ENCODE data around the gene CYTL1. TPM values are rescaled to one million over a fixed set of nuclear protein-coding genes. Genes with fewer than 3 reads are reported as not detected.
"Not testable (repeated sequence)": the region's sequence is repeated elsewhere in the genome, so short reads cannot be mapped to it uniquely, and the experiment has no call there.

CYTL1 gene, protein sequence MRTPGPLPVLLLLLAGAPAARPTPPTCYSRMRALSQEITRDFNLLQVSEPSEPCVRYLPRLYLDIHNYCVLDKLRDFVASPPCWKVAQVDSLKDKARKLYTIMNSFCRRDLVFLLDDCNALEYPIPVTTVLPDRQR
- 10 to 100 TPM in 3 of 12 donors, 1 to 10 TPM in 7, not detected in 2; 5.4 to 17.5 (median 8.6) TPM for polyA plus RNA-seq (ENCODE audit: insufficient read length in 12 of 12)
- long read RNA-seq, donor 1, transcript CYTL1-201 (4 exons, 1,003 nt): major isoform, 7 of 7 reads
- long read RNA-seq, donor 1, partial matches to known transcripts: 0 of 7 reads
- long read RNA-seq, donor 1, other reads (novel, unspliced or antisense): 0 of 7 reads
- long read RNA-seq, donor 2, partial matches to known transcripts: 0 of 3 reads
- long read RNA-seq, donor 2, other reads (novel, unspliced or antisense): 0 of 3 reads
- long read RNA-seq, donor 3, transcript CYTL1-201 (4 exons, 1,003 nt): major isoform, 5 of 5 reads
- long read RNA-seq, donor 3, partial matches to known transcripts: 0 of 5 reads
- long read RNA-seq, donor 3, other reads (novel, unspliced or antisense): 0 of 5 reads
- long read RNA-seq, donor 4, partial matches to known transcripts: 0 of 1 reads
- long read RNA-seq, donor 4, other reads (novel, unspliced or antisense): 0 of 1 reads
- long read RNA-seq, donor 5, transcript CYTL1-201 (4 exons, 1,003 nt): major isoform, 5 of 5 reads
- long read RNA-seq, donor 5, partial matches to known transcripts: 0 of 5 reads
- long read RNA-seq, donor 5, other reads (novel, unspliced or antisense): 0 of 5 reads
- long read RNA-seq, donor 6, partial matches to known transcripts: 0 of 4 reads
- long read RNA-seq, donor 6, other reads (novel, unspliced or antisense): 0 of 4 reads
- long read RNA-seq, donor 7, partial matches to known transcripts: 0 of 2 reads
- long read RNA-seq, donor 7, other reads (novel, unspliced or antisense): 0 of 2 reads
- long read RNA-seq, donor 8, transcript CYTL1-201 (4 exons, 1,003 nt): major isoform, 6 of 6 reads
- long read RNA-seq, donor 8, partial matches to known transcripts: 0 of 6 reads
- long read RNA-seq, donor 8, other reads (novel, unspliced or antisense): 0 of 6 reads
- long read RNA-seq, donor 9, partial matches to known transcripts: 0 of 4 reads
- long read RNA-seq, donor 9, other reads (novel, unspliced or antisense): 0 of 4 reads
- long read RNA-seq, donor 10, partial matches to known transcripts: 0 of 4 reads
- long read RNA-seq, donor 10, other reads (novel, unspliced or antisense): 0 of 4 reads
- long read RNA-seq, donor 11, partial matches to known transcripts: 0 of 4 reads
- long read RNA-seq, donor 11, other reads (novel, unspliced or antisense): 0 of 4 reads

GRCh38 chr4:5019274-5019673 is at the start of gene CYTL1:
Gene CYTL1, minus strand, starts transcription at chr4:5019458. Its CDS starts 13 bp downstream, at chr4:5019445.
- no peak for DNase-seq

- DNase-seq: no peak
Observed at GRCh38 chr4:5067908-5068307, 48.6 kb upstream of the CYTL1 start.

DNA sequence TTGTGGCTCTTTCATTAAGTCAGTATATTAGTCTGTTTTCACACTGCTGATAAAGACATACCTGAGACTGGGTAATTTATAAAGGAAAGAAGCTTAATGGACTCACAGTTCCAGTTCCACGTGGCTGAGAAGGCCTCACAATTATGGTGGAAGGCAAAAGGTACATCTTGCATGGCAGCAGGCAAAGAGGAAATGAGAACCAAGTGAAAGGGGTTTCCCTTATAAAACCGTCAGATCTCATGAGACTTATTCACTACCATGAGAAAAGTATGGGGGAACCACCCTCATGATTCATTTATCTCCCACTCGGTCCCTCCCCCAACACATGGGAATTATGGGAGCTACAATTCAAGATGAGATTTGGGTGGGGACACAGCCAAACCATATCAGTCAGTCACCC is 47.7 kb upstream of the CYTL1 start:
- not testable (repeated sequence) for DNase-seq

- DNase-seq: no peak
Observed at GRCh38 chr4:5066101-5066500, 46.8 kb upstream of the CYTL1 start.

- no peak for DNase-seq
Observed at GRCh38 chr4:5055411-5055810, 36.2 kb upstream of the CYTL1 start.

DNA sequence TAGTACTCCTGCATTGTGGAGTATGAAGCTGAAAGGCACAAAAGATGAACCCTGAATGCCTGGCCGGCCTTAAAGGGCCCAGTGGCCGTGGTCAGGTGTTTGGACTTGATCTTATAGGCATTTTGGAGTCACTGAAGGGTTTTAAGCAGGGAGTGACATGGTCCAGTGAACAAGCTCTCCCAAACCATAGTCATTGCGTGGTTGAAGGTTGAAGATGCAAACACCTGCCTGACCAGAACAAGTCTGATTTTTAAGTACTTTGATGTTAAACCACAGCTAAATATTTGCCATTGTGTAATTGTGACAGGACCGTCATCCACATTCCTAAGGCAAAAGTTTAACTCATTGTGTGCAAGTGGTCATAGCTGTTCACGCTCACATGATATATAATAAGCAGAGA is 35.3 kb upstream of the CYTL1 start:
- DNase-seq: no peak

DNA sequence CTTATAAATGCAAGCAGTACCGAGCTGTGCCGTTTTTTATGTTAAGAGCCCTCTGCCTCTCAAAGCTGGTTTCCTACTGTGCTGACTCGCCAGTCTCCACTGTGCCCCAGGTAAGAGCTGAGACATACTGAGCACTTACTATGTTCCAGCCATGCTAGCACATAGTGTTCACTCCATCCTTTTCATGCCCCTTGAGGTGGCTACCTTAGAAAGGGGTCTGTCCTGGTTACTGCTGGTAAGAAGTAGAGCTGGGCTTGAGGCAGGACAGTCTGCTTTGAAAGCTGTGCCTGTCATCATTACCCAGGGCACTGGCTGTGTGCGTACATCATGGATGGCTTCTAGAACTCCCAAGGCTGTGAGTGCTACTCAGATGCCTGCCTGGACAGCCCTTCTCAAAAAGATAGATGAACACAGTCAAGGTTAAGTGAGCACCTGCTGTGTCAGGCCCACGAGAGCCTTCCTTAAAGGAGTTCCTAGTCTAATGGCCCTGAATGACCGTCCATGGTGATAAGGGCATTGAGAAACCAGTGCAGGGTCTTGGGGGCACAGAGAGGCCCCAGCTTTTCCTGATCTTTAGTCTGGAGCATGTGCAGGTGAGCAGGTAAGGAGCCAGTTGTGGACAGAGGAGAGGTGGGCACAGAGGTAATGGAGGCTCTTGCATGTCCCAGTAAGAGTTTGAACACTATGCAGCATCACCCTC is 33.6 kb upstream of the CYTL1 start:
- DNase-seq: no peak

DNA sequence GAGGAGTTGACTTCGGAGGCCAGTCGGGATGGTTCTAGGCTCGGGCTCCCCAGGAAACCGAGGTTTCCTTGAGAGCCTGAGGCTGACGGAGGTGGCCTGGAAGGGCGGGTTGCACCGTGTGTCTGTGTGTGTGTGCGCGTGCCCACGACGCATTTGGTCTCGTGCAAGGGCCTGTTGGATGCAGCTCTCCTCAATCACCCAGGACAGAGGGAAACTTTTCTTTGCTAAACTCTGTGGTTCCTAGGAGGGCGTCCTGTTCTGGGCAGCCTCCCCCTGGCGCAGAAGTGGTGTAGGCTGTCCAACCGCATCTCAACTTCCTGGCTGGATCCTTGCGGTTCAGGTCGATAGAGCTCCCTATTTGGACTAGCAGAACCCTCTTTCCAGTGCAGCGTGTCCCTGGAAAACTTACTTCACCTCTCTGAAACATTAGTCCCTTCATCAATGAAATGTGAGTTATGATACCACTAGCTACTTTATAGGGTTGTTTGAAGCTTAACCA is 33.0 kb upstream of the CYTL1 start:
- no peak for DNase-seq

DNA sequence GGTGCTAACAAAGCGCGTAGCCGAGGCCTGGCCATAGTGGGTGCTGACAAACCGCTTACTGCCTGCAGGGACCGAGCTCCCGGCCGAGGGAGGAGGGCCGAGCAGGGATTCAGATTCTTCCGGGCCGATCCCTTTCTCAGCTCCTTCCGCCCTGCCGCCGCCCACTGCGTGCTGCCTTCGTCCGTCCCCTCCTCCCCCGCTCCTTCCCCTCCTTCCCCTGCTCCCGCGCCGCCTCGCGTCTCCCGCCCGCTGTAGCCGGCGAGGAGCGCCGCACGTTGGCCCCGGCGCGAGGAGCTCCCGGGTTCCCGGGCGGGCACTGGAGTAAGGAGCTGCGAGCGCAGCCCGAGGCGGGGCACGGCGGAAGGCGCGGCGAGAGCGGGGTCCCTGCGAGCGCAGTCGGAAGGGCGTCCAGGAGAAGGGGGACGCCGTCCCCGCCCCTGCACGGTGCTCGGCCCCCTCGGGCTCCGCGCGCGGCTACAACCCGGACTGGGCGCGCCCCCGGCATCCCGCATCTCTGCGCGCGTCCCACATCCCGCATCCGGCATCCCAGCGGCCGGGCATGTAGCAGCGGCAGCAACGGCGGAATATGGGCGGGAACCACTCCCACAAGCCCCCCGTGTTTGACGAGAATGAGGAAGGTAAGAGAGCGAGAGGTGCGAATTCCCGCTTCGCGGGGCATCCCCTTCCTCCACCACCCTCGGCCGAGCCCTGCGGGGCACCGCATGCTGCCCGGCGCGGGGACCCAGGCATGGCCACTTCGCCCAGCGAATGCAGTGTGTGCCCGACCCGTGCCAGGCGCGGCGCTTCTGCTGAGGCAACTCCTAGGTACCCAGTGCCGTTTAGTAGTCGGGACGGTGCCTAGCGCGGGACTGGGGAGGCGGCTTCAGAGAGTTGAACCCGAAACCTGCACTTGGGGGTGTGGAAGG is 32.3 kb upstream of the CYTL1 start, which contains the start of gene STK32B:
Gene STK32B (plus strand): TSS at position 203 of the 926 bp plus-strand sequence.
- DNase-seq: no peak

GRCh38 chr4:5050520-5051277 is 31.4 kb upstream of the CYTL1 start:
- DNase-seq: peak; percentile 78

GRCh38 chr4:5048721-5049120 is 29.5 kb upstream of the CYTL1 start:
- DNase-seq: no peak

- DNase-seq: no peak
Observed at GRCh38 chr4:5045097-5045496, 25.8 kb upstream of the CYTL1 start.

GRCh38 chr4:5044341-5044740 is 25.1 kb upstream of the CYTL1 start:
- DNase-seq: no peak

GRCh38 chr4:5043579-5043978 is 24.3 kb upstream of the CYTL1 start:
- DNase-seq: no peak

DNA sequence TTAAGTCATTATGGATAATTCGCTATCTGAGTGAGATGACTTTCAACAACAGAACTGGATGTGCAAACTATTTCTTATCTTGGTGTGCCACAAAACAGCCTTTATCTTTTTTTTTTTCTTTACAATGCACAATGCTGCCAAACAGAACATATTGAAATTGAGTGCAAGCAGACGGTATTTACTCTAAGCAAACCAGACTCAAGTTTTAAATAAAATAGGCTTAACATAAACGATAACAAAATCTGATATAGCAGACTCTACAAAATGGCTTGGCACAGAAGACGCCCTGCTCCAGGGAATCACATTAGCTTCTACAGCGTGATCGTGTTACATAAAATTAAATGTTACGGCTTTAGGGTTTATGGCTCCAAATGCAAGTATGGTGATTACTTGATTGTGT is 22.4 kb upstream of the CYTL1 start:
- DNase-seq: no peak

DNA sequence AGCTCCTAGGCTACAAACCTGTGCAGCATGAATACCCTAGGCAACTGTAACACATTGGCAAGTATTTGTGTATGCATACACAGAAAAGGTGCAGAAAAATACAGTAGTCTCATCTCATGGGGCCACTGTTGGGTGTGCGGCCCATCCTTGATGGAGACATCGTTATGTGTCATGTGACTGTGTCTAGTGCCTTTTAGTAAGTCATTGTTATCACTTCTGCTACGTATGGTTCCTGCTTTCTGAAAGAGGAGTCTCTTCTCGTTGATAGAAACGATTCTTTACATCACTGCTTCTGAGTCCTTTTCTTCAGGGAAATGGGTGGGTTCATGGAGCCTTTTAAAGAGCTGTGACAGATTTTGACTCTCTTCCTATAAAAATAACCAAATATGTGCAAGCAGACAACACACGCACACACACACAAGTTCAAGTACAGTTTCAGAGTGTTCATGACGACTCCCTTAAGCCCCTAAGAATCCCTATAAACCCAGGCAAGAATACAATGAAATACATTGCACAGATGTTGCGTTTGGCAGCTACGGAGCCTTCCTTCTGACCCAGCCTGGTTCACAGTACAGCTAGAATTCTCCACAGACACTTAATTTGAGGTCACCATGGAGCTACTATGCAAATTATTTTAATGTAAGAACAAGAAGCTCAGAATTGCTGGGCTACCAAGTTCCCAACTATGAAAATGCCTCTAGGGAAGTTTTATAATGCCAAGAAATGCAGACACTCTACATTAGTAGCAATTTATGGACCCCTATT is 21.8 kb upstream of the CYTL1 start:
- peak; percentile 62 for DNase-seq

DNA sequence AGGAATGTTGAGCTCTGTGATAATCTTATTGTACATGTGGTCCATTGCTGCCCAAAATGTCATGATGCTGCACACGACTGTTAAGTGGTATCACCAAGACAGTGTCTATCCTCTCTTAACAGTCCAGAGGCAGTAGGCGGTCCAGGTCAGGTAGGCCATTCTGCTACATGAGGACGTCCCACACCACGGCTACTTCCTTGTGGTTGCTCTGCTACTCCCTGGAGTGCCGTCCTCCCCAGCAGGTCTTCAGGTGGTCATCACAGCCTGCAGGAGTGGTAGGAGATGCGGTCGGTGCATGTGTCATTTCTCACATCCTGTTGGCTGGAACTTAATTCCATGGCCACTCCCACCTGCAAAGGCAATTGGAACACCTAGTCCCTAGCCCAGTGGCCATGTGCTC is 20.5 kb upstream of the CYTL1 start:
- no peak for DNase-seq
